B cell (primary cell): ENCODE measurements around the gene METRNL.

ENCODE experiments used
- EZH2 ChIP-seq: IDR thresholded peaks from 2 replicates; pipeline ENCODE4 v1.6.1; 2012; ENCODE audit warnings: borderline replicate concordance, low read depth, mild to moderate bottlenecking, moderate library complexity, low read length; ENCODE audit not compliant: insufficient read depth, poor library complexity, severe bottlenecking
- TF ChIP-seq, protein P1 (sequence below): fragments of 200-600 bp; IDR thresholded peaks from one replicate; pipeline ENCODE4 v1.8.0; 2022; ENCODE audit warnings: antibody characterized with exemption, mild to moderate bottlenecking

DNA sequence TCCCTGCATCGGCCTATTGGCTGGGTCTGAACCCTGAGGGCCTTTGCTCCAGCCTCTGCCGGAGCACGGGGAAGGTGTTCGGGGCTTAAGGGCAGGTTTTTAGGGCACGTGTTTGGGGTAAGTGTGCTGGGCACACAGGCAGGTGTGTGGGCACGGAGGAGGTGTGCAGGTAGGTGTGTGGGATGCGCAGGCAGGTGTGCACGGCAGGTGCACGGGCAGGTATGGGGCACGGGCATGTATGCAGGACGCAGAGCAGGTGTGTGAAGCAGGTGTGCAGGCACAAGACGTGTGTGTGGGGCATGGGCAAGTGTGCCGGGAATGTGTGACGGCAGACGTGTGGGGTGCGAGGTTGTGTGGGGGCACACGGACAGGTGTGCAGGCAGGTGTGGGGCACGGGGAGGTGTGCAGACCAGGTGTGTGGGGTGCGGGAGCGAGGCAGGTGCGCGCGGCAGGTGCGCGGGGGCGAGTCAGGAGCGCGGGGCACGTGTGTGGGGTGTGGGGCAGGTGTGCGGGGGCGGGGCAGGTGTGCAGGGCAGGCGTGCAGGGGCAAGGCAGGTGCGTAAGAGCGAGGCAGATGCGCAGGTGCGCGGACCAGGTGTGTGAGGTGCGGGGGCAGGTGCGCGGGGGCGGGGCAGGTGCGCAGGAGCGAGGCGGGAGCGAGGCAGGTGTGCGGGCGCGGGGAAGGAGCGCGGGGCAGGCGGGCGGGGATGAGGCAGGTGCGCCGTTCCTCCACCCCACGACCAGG, 28.6 kb upstream of the METRNL start:
- no peak for TF ChIP-seq EZH2
- TF ChIP-seq, protein P1, sequence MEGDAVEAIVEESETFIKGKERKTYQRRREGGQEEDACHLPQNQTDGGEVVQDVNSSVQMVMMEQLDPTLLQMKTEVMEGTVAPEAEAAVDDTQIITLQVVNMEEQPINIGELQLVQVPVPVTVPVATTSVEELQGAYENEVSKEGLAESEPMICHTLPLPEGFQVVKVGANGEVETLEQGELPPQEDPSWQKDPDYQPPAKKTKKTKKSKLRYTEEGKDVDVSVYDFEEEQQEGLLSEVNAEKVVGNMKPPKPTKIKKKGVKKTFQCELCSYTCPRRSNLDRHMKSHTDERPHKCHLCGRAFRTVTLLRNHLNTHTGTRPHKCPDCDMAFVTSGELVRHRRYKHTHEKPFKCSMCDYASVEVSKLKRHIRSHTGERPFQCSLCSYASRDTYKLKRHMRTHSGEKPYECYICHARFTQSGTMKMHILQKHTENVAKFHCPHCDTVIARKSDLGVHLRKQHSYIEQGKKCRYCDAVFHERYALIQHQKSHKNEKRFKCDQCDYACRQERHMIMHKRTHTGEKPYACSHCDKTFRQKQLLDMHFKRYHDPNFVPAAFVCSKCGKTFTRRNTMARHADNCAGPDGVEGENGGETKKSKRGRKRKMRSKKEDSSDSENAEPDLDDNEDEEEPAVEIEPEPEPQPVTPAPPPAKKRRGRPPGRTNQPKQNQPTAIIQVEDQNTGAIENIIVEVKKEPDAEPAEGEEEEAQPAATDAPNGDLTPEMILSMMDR, result no peak
